Adipose tissue (tissue), 3 donors: ENCODE measurements around the gene PPP3CB. TPM values are rescaled to one million over a fixed set of nuclear protein-coding genes. Genes with fewer than 3 reads are reported as not detected.

ENCODE experiments used
- H3K27ac ChIP-seq: one replicate; pipeline ENCODE4 v1.5.1; 2013; ENCODE audit warnings: low read depth, low read length
- WGBS, 3 donors: extraction: QIAGEN DNeasy Blood & Tissue Kit; methylation state at CpG; one replicate each; pipeline ENCODE4 v1.1.7; 2013; 5-methylcytosine and 5-hydroxymethylcytosine counted together
- polyA plus RNA-seq, 3 donors: library from polyadenylated mRNA; stranded (reverse); fragments of 200-250 nt; gene quantifications; one replicate each; pipeline ENCODE4 v1.2.3, GENCODE V29; 2013
- donor health status: healthy with polysubstance abuse.
- donor health status: Bipolar disorder and iron deficiency.
- donor health status: healthy.

Gene PPP3CB
- polyA plus RNA-seq, 3 donors, result 14.6 to 44.3 (median 25.8) TPM

- no peak overlapping the region for H3K27ac ChIP-seq
- 35 to 48% (median 35%) methylated on average over 2 of the region's 2 CpGs for WGBS, 3 donors
Measured at GRCh38 chr10:73493781-73494180, 2.0 kb downstream of the PPP3CB start.

- H3K27ac ChIP-seq, result no peak overlapping the region
- WGBS, 3 donors, result 97 to 98% (median 98%) methylated on average over 4 of the region's 4 CpGs
Measured at GRCh38 chr10:73486601-73487000, 9.2 kb downstream of the PPP3CB start.

- 70 to 92% (median 76%) methylated on average over 1 of the region's 1 CpG for WGBS, 3 donors
- no peak overlapping the region for H3K27ac ChIP-seq
Measured at GRCh38 chr10:73485320-73485719, 10.5 kb downstream of the PPP3CB start.

- H3K27ac ChIP-seq, result no peak overlapping the region
- 87 to 91% (median 90%) methylated on average over 7 of the region's 7 CpGs for WGBS, 3 donors
Measured at GRCh38 chr10:73480158-73480557, 15.7 kb downstream of the PPP3CB start.

GRCh38 chr10:73478636-73479035 is 17.2 kb downstream of the PPP3CB start:
- no peak overlapping the region for H3K27ac ChIP-seq
- WGBS, 3 donors, result 69 to 88% (median 75%) methylated on average over 3 of the region's 3 CpGs

- 59 to 79% (median 70%) methylated on average over 3 of the region's 3 CpGs for WGBS, 3 donors
- no peak overlapping the region for H3K27ac ChIP-seq
Measured at GRCh38 chr10:73471226-73471625, 24.6 kb downstream of the PPP3CB start.

- no peak overlapping the region for H3K27ac ChIP-seq
Measured at GRCh38 chr10:73469579-73469978, 26.2 kb downstream of the PPP3CB start.

GRCh38 chr10:73467206-73467605 is 28.6 kb downstream of the PPP3CB start:
- WGBS, 3 donors, result 79 to 90% (median 80%) methylated on average over 2 of the region's 2 CpGs

GRCh38 chr10:73465978-73466726 is 29.7 kb downstream of the PPP3CB start:
- H3K27ac ChIP-seq, result no peak overlapping the region
- 72 to 90% (median 85%) methylated on average over 2 of the region's 2 CpGs for WGBS, 3 donors

More at GRCh38 chr10:73467206-73467605, 28.6 kb downstream of the PPP3CB start:
- no peak overlapping the region for H3K27ac ChIP-seq

- H3K27ac ChIP-seq, result no peak overlapping the region
- 97 to 99% (median 97%) methylated on average over 4 of the region's 4 CpGs for WGBS, 3 donors
Measured at GRCh38 chr10:73460897-73461296, 34.9 kb downstream of the PPP3CB start.

GRCh38 chr10:73459683-73460314 is 36.0 kb downstream of the PPP3CB start:
- H3K27ac ChIP-seq, result no peak overlapping the region
- WGBS, 3 donors, result 90 to 93% (median 92%) methylated on average over 6 of the region's 6 CpGs

- no peak overlapping the region for H3K27ac ChIP-seq
- WGBS, 3 donors, result 73 to 94% (median 93%) methylated on average over 2 of the region's 2 CpGs
Measured at GRCh38 chr10:73456187-73456890, 39.5 kb downstream of the PPP3CB start.

- H3K27ac ChIP-seq, result no peak overlapping the region
- WGBS, 3 donors, result 70 to 88% (median 78%) methylated on average over 1 of the region's 1 CpG
Measured at GRCh38 chr10:73449113-73449512, 46.7 kb downstream of the PPP3CB start.

- no peak overlapping the region for H3K27ac ChIP-seq
- 69 to 90% (median 77%) methylated on average over 1 of the region's 1 CpG for WGBS, 3 donors
Measured at GRCh38 chr10:73448384-73448783, 47.4 kb downstream of the PPP3CB start.

- H3K27ac ChIP-seq, result no peak overlapping the region
Measured at GRCh38 chr10:73446926-73447325, 48.9 kb downstream of the PPP3CB start.

- no peak overlapping the region for H3K27ac ChIP-seq
- WGBS, 3 donors, result 63 to 96% (median 74%) methylated on average over 1 of the region's 1 CpG
Measured at GRCh38 chr10:73444457-73444856, 51.4 kb downstream of the PPP3CB start.

- WGBS, 3 donors, result 81 to 86% (median 83%) methylated on average over 1 of the region's 1 CpG
- H3K27ac ChIP-seq, result no peak overlapping the region
Measured at GRCh38 chr10:73439605-73440312, 56.1 kb downstream of the PPP3CB start.

GRCh38 chr10:73439055-73439454 is 56.8 kb downstream of the PPP3CB start:
- whole genome bisulfite sequencing, 3 donors, result 81 to 100% (median 100%) methylated on average over 1 of the region's 1 CpG
- H3K27ac ChIP-seq, result no peak overlapping the region

- H3K27ac ChIP-seq, result no peak within 1 kb of the TSS
Measured at GRCh38 chr10:73433538-73433867, 62.3 kb downstream of the PPP3CB start, which contains the start of gene MSS51. TSS of gene MSS51 (minus strand) at chr10:73433561. CDS start at chr10:73428284, 5,277 bp downstream.
